BLaER1 treated with 17β-estradiol and CSF1 and Interleukin-3, amounts not matched to agents 10 nM and 100 nM (cell line): Measurements from ENCODE around the gene DDI1.

ENCODE experiments used
- H3K27ac ChIP-seq, 11 experiments: shearing (Covaris generic); formaldehyde crosslinking; 2 replicates each; pipeline ENCODE4 v1.8.1; 2022
- H3K27me3 ChIP-seq, 11 experiments: shearing (Covaris generic); formaldehyde crosslinking; 2 replicates each; pipeline ENCODE4 v1.8.1; 2022
- H3K36me3 ChIP-seq, 11 experiments: shearing (Covaris generic); formaldehyde crosslinking; 2 replicates each; pipeline ENCODE4 v1.8.1; 2022
- H3K4me1 ChIP-seq, 10 experiments: shearing (Covaris generic); formaldehyde crosslinking; 2 replicates each; pipeline ENCODE4 v1.8.1; 2022
- H3K4me2 ChIP-seq, 11 experiments: shearing (Covaris generic); formaldehyde crosslinking; 2 replicates each; pipeline ENCODE4 v1.8.1; 2022
- H3K4me3 ChIP-seq, 10 experiments: shearing (Covaris generic); formaldehyde crosslinking; 2 replicates each; pipeline ENCODE4 v1.8.1; 2022
- H3K9ac ChIP-seq, 11 experiments: shearing (Covaris generic); formaldehyde crosslinking; 2 replicates each; pipeline ENCODE4 v1.8.1; 2022
- H3K9me3 ChIP-seq, 11 experiments: shearing (Covaris generic); formaldehyde crosslinking; replicated peaks in 1 of 11; 2 replicates each; pipeline ENCODE4 v1.8.1; 2022
- H4K20me1 ChIP-seq, 11 experiments: shearing (Covaris generic); formaldehyde crosslinking; 2 replicates each; pipeline ENCODE4 v1.8.1; 2022
- Cebpa-rat ChIP-seq, 11 experiments: shearing (Covaris generic); IDR thresholded peaks; 2 replicates each; pipeline ENCODE4 v1.8.1; 2022

The DDI1 gene

DNA sequence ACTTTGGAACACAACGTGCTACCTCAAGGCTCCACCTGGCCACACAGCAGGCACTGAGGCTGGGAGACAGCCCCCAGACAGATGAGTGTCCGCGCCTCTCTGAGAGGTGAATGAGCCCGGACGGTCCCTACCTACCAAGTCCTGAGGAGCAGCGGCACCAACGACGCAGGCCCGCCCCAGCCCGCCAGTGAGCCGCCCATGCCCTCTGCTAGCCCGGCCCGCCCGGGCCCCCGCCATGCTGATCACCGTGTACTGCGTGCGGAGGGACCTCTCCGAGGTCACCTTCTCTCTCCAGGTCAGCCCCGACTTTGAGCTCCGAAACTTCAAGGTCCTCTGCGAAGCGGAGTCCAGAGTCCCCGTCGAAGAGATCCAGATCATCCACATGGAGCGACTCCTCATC, at the start of gene DDI1:
TSS of gene DDI1 (plus strand) at position 53 of the 400 bp plus-strand sequence. CDS start at position 236, 183 bp downstream.
- no peak within 1 kb of the TSS for H3K9ac ChIP-seq
- no peak within 1 kb of the TSS for H3K27ac ChIP-seq
- H3K4me2 ChIP-seq, result no peak within 1 kb of the TSS
- H3K9me3 ChIP-seq, result peaks cover 0 to 14% (median 7%) of the 10 kb centered on the region in 11 experiments; a peak in 11 of 22 replicates
- no peaks in the 10 kb centered on the region for H4K20me1 ChIP-seq
- H3K4me3 ChIP-seq, result no peak within 1 kb of the TSS
- no peaks in the 10 kb centered on the region for H3K36me3 ChIP-seq
- TF ChIP-seq Cebpa-rat (IDR thresholded peaks at IDR 0.05), result no peak
- H3K27me3 ChIP-seq, result no peaks in the 10 kb centered on the region
- no peaks in the 10 kb centered on the region for H3K4me1 ChIP-seq

DNA sequence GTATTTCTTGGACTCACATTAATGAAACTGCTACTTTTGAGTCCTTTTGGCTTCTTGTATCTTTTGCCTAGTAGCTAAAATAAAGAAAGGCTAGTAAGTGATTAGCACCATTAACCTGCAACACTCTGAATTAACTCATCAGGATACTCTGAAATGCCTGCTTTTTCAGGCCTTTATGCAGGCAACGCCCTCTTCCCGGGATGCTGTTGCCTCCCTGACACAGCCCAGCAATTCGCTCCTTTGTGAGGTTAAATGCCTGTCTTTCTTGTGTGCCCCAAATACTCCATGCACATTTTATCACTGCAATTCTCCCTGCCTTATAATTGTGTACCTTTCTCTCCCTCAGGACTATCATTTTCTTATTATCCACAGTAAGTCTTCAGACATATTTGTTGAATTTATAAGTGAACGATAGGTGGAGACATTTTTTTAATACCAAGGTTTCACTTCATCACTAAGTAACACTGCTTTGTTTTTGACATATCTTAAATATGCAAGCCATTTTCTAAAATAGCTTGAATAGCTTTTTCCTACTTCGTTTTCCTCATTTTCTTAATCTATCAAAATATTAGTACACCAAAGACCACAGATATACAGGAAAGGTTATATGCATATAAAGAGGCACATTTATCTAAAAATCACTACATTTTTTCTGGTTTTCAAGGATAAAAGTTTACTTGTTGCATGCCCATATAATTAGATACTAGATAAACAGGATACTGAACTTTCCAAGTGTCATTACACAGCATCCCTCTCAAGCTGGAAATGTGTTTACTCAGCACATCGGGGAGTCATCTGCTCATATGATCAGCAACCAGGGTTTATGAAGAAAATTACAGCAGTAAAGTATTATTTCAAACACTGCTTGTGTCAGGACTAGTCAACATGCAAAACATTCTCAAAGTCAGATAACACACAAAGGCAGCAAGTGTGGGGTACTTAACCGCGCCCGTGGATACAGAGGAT, 48.5 kb upstream of the DDI1 start:
- H4K20me1 ChIP-seq, result no peaks in the 10 kb centered on the region
- no peak overlapping the region for H3K4me3 ChIP-seq

DNA sequence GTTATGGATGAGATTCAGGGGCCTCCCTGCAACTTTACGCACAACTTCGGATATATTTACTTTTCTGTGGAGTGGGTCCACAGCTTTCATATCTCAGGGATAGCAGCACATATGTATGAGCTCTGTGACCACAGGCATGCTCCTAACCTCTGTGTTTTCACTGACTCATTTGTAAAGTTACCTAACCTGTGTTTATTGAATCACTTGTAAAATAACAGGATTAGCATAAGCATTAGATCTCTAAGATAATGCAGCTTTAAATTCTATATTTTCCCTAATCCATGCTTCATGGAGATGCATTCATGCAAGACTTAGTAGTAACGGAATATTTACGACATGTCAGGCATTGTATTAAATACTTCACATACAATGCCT, 47.9 kb upstream of the DDI1 start:
- H3K4me2 ChIP-seq, result no peak overlapping the region
- H3K9ac ChIP-seq, result no peak overlapping the region
- H3K9me3 ChIP-seq, result peaks cover 0 to 7% (median 0%) of the 10 kb centered on the region in 11 experiments; a peak in 1 of 22 replicates
- H3K4me3 ChIP-seq, result no peak overlapping the region
- H3K36me3 ChIP-seq, result no peaks in the 10 kb centered on the region
- no peaks in the 10 kb centered on the region for H3K27me3 ChIP-seq
- no peak overlapping the region for H3K27ac ChIP-seq
- H3K4me1 ChIP-seq, result no peaks in the 10 kb centered on the region
- no peaks in the 10 kb centered on the region for H4K20me1 ChIP-seq
- TF ChIP-seq Cebpa-rat (IDR thresholded peaks at IDR 0.05), result no peak

More for the DNA sequence above, 48.5 kb upstream of the DDI1 start:
- Histone ChIP-seq H3K4me1 (no peaks in the 10 kb centered on the region), H3K36me3 (no peaks in the 10 kb centered on the region), H3K27me3 (no peaks in the 10 kb centered on the region), H3K4me2 (no peak overlapping the region), H3K9ac (no peak overlapping the region), H3K9me3 (peaks cover 0 to 10% (median 0%) of the 10 kb centered on the region in 11 experiments; a peak in 2 of 22 replicates), H3K27ac (no peak overlapping the region)
- TF ChIP-seq Cebpa-rat (IDR thresholded peaks at IDR 0.05), result no peak

DNA sequence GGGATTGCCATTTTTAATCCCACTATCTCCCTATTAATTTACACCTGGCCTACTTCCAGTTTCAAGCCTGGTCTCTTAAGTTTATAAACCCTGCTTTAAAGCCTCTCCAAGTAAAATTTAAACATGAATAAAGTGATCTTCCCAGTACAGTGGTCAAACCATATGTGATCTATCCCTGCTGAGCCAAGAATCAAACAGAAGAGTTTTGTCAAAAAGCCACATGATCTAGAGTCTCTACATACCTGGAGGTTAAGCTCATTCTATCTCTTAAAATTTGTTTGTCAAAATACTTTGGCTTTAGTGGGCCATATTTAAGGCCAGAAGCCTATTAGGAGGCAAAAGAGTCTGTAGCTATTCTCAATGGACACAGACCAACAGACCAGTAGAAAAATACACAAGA, 42.9 kb upstream of the DDI1 start:
- H4K20me1 ChIP-seq, result no peaks in the 10 kb centered on the region
- no peaks in the 10 kb centered on the region for H3K9me3 ChIP-seq
- no peak overlapping the region for H3K4me3 ChIP-seq
- H3K9ac ChIP-seq, result no peak overlapping the region
- H3K36me3 ChIP-seq, result no peaks in the 10 kb centered on the region
- H3K4me2 ChIP-seq, result no peak overlapping the region
- H3K4me1 ChIP-seq, result no peaks in the 10 kb centered on the region
- no peaks in the 10 kb centered on the region for H3K27me3 ChIP-seq
- TF ChIP-seq Cebpa-rat (IDR thresholded peaks at IDR 0.05), result no peak
- no peak overlapping the region for H3K27ac ChIP-seq

DNA sequence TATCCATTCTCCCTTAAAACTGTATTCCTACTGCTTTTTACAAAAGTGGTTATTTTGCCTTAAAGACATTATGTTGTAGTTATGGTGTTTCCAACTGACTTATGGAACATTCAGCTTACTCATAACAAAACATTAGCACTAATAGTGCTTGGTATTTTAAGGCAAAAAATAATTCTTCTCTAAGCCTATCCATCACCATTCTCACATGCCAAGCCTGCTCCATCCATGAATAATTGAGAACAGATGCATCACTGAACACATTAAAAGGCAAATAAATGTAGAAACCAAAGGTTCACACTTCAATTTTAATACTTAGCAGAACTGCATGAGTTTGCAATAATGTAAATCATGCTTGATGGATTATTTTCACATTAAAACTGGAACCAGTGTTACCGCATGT, 42.3 kb upstream of the DDI1 start:
- no peak overlapping the region for H3K4me2 ChIP-seq
- no peaks in the 10 kb centered on the region for H3K36me3 ChIP-seq
- TF ChIP-seq Cebpa-rat (IDR thresholded peaks at IDR 0.05), result no peak
- H3K4me3 ChIP-seq, result no peak overlapping the region
- no peaks in the 10 kb centered on the region for H3K9me3 ChIP-seq
- H3K9ac ChIP-seq, result no peak overlapping the region
- H3K4me1 ChIP-seq, result no peaks in the 10 kb centered on the region
- no peaks in the 10 kb centered on the region for H3K27me3 ChIP-seq
- no peak overlapping the region for H3K27ac ChIP-seq
- H4K20me1 ChIP-seq, result no peaks in the 10 kb centered on the region

DNA sequence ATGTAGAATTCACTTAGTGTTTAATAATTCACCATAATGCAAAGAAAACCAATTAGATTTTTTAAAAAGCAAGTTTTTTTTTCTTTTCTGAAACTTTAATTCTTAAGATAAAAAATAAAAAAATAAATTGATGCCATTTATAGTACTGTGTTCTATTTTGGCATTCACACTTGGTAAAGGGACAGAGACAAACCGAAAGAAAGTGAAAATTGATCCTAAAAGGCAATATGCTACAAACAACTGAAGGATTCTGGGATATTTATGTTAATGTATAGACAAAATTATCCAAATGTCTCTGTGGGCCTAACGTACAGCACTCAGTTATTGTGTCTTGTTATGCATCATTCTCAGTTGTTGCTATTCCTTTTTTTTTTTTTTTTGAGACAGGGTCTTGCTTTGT, 41.9 kb upstream of the DDI1 start:
- no peaks in the 10 kb centered on the region for H3K27me3 ChIP-seq
- H3K4me1 ChIP-seq, result no peaks in the 10 kb centered on the region
- no peak overlapping the region for H3K27ac ChIP-seq
- H3K36me3 ChIP-seq, result no peaks in the 10 kb centered on the region
- TF ChIP-seq Cebpa-rat (IDR thresholded peaks at IDR 0.05), result no peak
- H4K20me1 ChIP-seq, result no peaks in the 10 kb centered on the region
- no peak overlapping the region for H3K4me3 ChIP-seq
- no peaks in the 10 kb centered on the region for H3K9me3 ChIP-seq
- no peak overlapping the region for H3K9ac ChIP-seq
- no peak overlapping the region for H3K4me2 ChIP-seq

DNA sequence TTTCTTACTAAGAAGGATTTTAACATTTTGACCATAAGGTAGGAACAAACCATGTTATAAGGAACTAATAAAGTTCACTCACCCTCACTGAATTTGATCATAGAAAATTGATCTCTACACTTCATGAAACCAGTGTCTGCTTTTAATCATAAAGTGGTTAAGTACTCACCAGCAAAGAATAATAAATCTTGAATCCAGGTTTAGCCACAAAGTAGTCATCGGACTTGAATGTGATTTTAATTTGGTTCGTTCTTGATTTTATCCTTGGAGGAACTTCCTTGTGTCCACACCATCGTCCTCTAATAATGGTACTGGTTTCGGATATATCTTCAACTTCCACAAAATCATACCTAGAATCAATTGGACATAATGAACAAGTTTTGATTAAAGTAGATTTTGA, 40.5 kb upstream of the DDI1 start:
- Histone ChIP-seq H4K20me1 (no peaks in the 10 kb centered on the region), H3K36me3 (no peaks in the 10 kb centered on the region), H3K27ac (no peak overlapping the region), H3K4me1 (no peaks in the 10 kb centered on the region), H3K27me3 (no peaks in the 10 kb centered on the region), H3K4me3 (no peak overlapping the region), H3K4me2 (no peak overlapping the region), H3K9ac (no peak overlapping the region), H3K9me3 (no peaks in the 10 kb centered on the region)
- no peak for TF ChIP-seq Cebpa-rat (IDR thresholded peaks at IDR 0.05)

DNA sequence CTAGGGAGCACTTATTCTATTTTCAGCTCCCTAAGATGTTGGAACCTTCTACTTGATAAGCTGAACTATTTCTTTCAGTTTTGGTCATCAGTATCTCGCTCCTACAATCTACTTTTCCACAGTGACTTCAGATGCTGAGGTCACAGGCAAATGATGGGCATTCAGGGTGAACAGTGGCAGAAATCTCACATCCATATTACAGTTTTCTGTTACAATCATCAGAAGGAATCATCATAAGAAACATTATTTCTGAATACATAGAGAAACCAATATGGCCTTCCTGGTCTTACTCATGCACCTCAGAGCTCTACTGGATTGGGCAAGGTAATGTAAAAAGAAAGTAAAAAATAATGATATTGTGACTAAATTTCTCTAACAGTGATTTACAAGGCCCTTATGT, 39.4 kb upstream of the DDI1 start:
- no peak overlapping the region for H3K4me3 ChIP-seq
- no peaks in the 10 kb centered on the region for H3K4me1 ChIP-seq
- H3K36me3 ChIP-seq, result no peaks in the 10 kb centered on the region
- no peak overlapping the region for H3K9ac ChIP-seq
- no peaks in the 10 kb centered on the region for H3K27me3 ChIP-seq
- no peak overlapping the region for H3K27ac ChIP-seq
- TF ChIP-seq Cebpa-rat (IDR thresholded peaks at IDR 0.05), result no peak
- H3K4me2 ChIP-seq, result no peak overlapping the region
- H4K20me1 ChIP-seq, result no peaks in the 10 kb centered on the region
- no peaks in the 10 kb centered on the region for H3K9me3 ChIP-seq

DNA sequence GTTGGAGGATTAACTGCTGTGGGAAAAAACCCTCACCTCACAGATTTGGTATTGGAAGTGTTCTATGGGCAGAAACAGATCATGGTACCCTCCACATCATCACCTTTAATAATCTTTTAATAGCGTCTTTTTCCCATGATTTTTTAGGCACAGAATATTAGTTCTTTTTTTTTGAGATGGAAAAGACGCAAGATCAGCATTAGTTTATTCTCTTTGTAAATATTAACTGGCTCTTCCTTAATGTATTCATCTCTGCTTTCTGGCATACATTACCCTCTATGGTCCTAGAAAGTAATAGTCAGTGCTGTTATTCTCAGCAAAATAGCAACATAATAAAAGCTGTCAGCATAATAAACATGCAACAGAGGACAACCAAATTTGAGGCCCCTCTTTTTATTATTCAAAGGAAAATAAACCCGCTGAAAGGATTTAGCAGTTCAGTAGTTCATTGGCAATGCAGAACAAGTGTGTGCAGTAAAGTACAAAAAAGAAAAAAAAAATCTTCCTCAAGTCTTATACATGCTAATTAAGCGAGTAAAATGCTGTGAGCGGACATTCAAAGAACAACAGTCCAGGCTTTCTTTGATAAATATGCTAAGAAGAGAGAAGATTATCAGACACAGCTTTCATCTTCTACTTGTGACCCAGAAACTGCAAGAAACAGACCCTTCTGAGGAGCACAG, 37.5 kb upstream of the DDI1 start:
- H3K4me2 ChIP-seq, result no peak overlapping the region
- H3K9me3 ChIP-seq, result no peaks in the 10 kb centered on the region
- H4K20me1 ChIP-seq, result no peaks in the 10 kb centered on the region
- H3K27me3 ChIP-seq, result no peaks in the 10 kb centered on the region
- no peaks in the 10 kb centered on the region for H3K36me3 ChIP-seq
- H3K9ac ChIP-seq, result no peak overlapping the region
- no peak overlapping the region for H3K27ac ChIP-seq
- TF ChIP-seq Cebpa-rat (IDR thresholded peaks at IDR 0.05), result no peak
- H3K4me3 ChIP-seq, result no peak overlapping the region
- no peaks in the 10 kb centered on the region for H3K4me1 ChIP-seq
